HG02884 (cell line): ENCODE results near the gene TERT.
"Not testable (repeated sequence)": the region's sequence is repeated elsewhere in the genome, so short reads cannot be mapped to it uniquely, and the experiment has no call there.

ENCODE experiments used
- ATAC-seq: cut with Tn5 transposase; IDR thresholded peaks from one replicate; pipeline ENCODE4 v1.9.1; 2021; ENCODE audit warnings: mild to moderate bottlenecking, moderate library complexity; ENCODE audit not compliant: unreplicated experiment

Gene TERT

GRCh38 chr5:1294835-1295649 lies at the start of gene TERT:
TSS of gene TERT (minus strand) at chr5:1295068. CDS start at chr5:1294989, 79 bp downstream.
- no peak for ATAC-seq

GRCh38 chr5:1343931-1344901 lies 49.3 kb upstream of the TERT start:
- peak; percentile 12 for ATAC-seq

GRCh38 chr5:1343315-1343751 lies 48.5 kb upstream of the TERT start:
- no peak for ATAC-seq

- not testable (repeated sequence) for ATAC-seq
Measured at GRCh38 chr5:1342711-1343110, 47.8 kb upstream of the TERT start.

- no peak for ATAC-seq
Measured at GRCh38 chr5:1342268-1342667, 47.4 kb upstream of the TERT start.

GRCh38 chr5:1341863-1342262 lies 47.0 kb upstream of the TERT start:
- ATAC-seq, result no peak

GRCh38 chr5:1339818-1340210 lies 44.9 kb upstream of the TERT start:
- not testable (repeated sequence) for ATAC-seq

- not testable (repeated sequence) for ATAC-seq
Measured at GRCh38 chr5:1339139-1339817, 44.4 kb upstream of the TERT start.

- no peak for ATAC-seq
Measured at GRCh38 chr5:1338506-1339070, 43.7 kb upstream of the TERT start.

- ATAC-seq, result no peak
Measured at GRCh38 chr5:1338196-1338490, 43.3 kb upstream of the TERT start.

- ATAC-seq, result no peak
Measured at GRCh38 chr5:1337489-1338195, 42.8 kb upstream of the TERT start.

GRCh38 chr5:1336749-1337488 lies 42.1 kb upstream of the TERT start:
- ATAC-seq, result no peak

- ATAC-seq, result no peak
Measured at GRCh38 chr5:1336106-1336561, 41.3 kb upstream of the TERT start.

- no peak for ATAC-seq
Measured at GRCh38 chr5:1335540-1336095, 40.8 kb upstream of the TERT start.

GRCh38 chr5:1334831-1335539 lies 40.1 kb upstream of the TERT start:
- ATAC-seq, result no peak

- no peak for ATAC-seq
Measured at GRCh38 chr5:1333986-1334385, 39.1 kb upstream of the TERT start.

- ATAC-seq, result not testable (repeated sequence)
Measured at GRCh38 chr5:1333286-1333685, 38.4 kb upstream of the TERT start.

- ATAC-seq, result no peak
Measured at GRCh38 chr5:1332461-1333001, 37.7 kb upstream of the TERT start.
